ENCODE results near the gene PTER. TPM values are rescaled to one million over a fixed set of nuclear protein-coding genes. Genes with fewer than 3 reads are reported as not detected.

The PTER gene
- total RNA-seq, 1 donor from 2014 or later, result 9.8 TPM

- intact Hi-C loops (cut with micrococcal nuclease), result no loop called here
Measured at GRCh38 chr10:16466001-16466400, 29.2 kb downstream of the PTER start.

- intact Hi-C loops (cut with micrococcal nuclease), result no loop called here
Measured at GRCh38 chr10:16470747-16471146, 33.9 kb downstream of the PTER start.

GRCh38 chr10:16472828-16473227 lies 36.0 kb downstream of the PTER start:
- intact Hi-C loops (cut with micrococcal nuclease), result no loop called here

GRCh38 chr10:16477757-16478156 lies 40.9 kb downstream of the PTER start:
- intact Hi-C loops (cut with micrococcal nuclease), result no loop called here

GRCh38 chr10:16478801-16479200 lies 42.0 kb downstream of the PTER start:
- intact Hi-C loops (cut with micrococcal nuclease), result no loop called here

GRCh38 chr10:16481052-16481728 lies 44.4 kb downstream of the PTER start:
- intact Hi-C loops (cut with micrococcal nuclease), result no loop called here

GRCh38 chr10:16483241-16483917 lies 46.6 kb downstream of the PTER start:
- intact Hi-C loops (cut with micrococcal nuclease), result no loop called here

- intact Hi-C loops (cut with micrococcal nuclease), result no loop called here
Measured at GRCh38 chr10:16490511-16490910, 53.7 kb downstream of the PTER start.

- intact Hi-C loops (cut with micrococcal nuclease), result no loop called here
Measured at GRCh38 chr10:16491933-16492332, 55.1 kb downstream of the PTER start.

GRCh38 chr10:16493884-16494536 lies 57.2 kb downstream of the PTER start:
- intact Hi-C loops (cut with micrococcal nuclease), result no loop called here

- intact Hi-C loops (cut with micrococcal nuclease), result no loop called here
Measured at GRCh38 chr10:16497911-16498310, 61.1 kb downstream of the PTER start.

- intact Hi-C loops (cut with micrococcal nuclease), result no loop called here
Measured at GRCh38 chr10:16505161-16505560, 68.4 kb downstream of the PTER start.

- intact Hi-C loops (cut with micrococcal nuclease), result no loop called here
Measured at GRCh38 chr10:16509996-16510395, 73.2 kb downstream of the PTER start.

GRCh38 chr10:16510843-16511242 lies 74.0 kb downstream of the PTER start:
- intact Hi-C loops (cut with micrococcal nuclease), result no loop called here

GRCh38 chr10:16518822-16519221 lies 82.0 kb downstream of the PTER start:
- intact Hi-C loops (cut with micrococcal nuclease), result no loop called here

- intact Hi-C loops (cut with micrococcal nuclease), result no loop called here
Measured at GRCh38 chr10:16519250-16519907, 82.6 kb downstream of the PTER start.

GRCh38 chr10:16519908-16520861 lies 83.4 kb downstream of the PTER start:
- intact Hi-C loops (cut with micrococcal nuclease), result loop anchor here (5.0 to 10.0 kb wide), 2 partner anchors 405 to 618 kb away; no protein-coding TSS in a partner anchor

GRCh38 chr10:16520900-16521299 lies 84.1 kb downstream of the PTER start:
- intact Hi-C loops (cut with micrococcal nuclease), result loop anchor here (1.0 to 10.0 kb wide), 3 partner anchors 256 to 619 kb away; no protein-coding TSS in a partner anchor

- intact Hi-C loops (cut with micrococcal nuclease), result loop anchor here (1.0 to 10.0 kb wide), 3 partner anchors 256 to 619 kb away; no protein-coding TSS in a partner anchor
Measured at GRCh38 chr10:16521311-16522016, 84.7 kb downstream of the PTER start, which contains the start of gene C1QL3. Gene C1QL3 (minus strand): TSS chr10:16521879. CDS start chr10:16521065, 814 bp downstream.

- intact Hi-C loops (cut with micrococcal nuclease), result loop anchor here (10.0 kb wide), 1 partner anchor 413 kb away; no protein-coding TSS in a partner anchor
Measured at GRCh38 chr10:16527452-16527851, 90.6 kb downstream of the PTER start.
